Endothelial cell of umbilical vein (primary cell): ENCODE measurements around the gene KCNB1. TPM values are rescaled to one million over a fixed set of nuclear protein-coding genes. Genes with fewer than 3 reads are reported as not detected.

ENCODE experiments used
- BruUV-seq: library from RNA; stranded (reverse); fragments of 400-500 nt; replicated peaks from 2 replicates; lab custom pipeline; 2021; lab: Mats Ljungman, UMichigan
- CTCF ChIA-PET: fragments of 300-600, 350-600 bp; sonication (Branson Sonifier 250); formaldehyde crosslinking; loops from one replicate; lab custom pipeline; 2021; ENCODE audit warnings: antibody characterized with exemption, inconsistent platforms; lab: Charles Lee
- POLR2A ChIA-PET: fragments of 300-600, 350-600 bp; sonication (Branson Sonifier 250); formaldehyde crosslinking; loops from one replicate; lab custom pipeline; 2021; ENCODE audit warnings: antibody characterized with exemption, inconsistent platforms; lab: Charles Lee
- DNase-seq: peaks from one replicate; pipeline ENCODE4 v3.0.0-alpha.2; 2011; ENCODE audit warnings: low read depth, low spot score
- FAIRE-seq: peaks from 2 replicates; lab custom pipeline; 2011; peaks lifted over from hg19 to GRCh38; lab: Jason Lieb, UNC
- H2AFZ ChIP-seq: 2 replicates; pipeline ENCODE4 v1.6.0; 2012; ENCODE audit warnings: low read depth, low read length, control low read depth, inconsistent platforms
- H3K27ac ChIP-seq: 2 replicates; pipeline ENCODE4 v1.5.1; 2011; ENCODE audit warnings: low read depth, mild to moderate bottlenecking, control low read depth, low read length, moderate library complexity; ENCODE audit not compliant: insufficient read depth
- H3K27me3 ChIP-seq, 2 experiments: 2 replicates each; pipeline versions ENCODE4 v1.6.0 to v1.6.1; 2011; ENCODE audit warnings: low read length in 2 of 2, mixed read lengths in 1 of 2; ENCODE audit not compliant: control insufficient read depth in 2 of 2, insufficient read depth in 2 of 2
- H3K36me3 ChIP-seq, 2 experiments: 2 replicates in 1 of 2; 3 replicates in 1 of 2; pipeline ENCODE4 v1.5.1; 2011; ENCODE audit warnings: low read length in 2 of 2, mild to moderate bottlenecking in 1 of 2, moderate library complexity in 1 of 2; ENCODE audit not compliant: control insufficient read depth in 2 of 2, insufficient read depth in 2 of 2; ENCODE audit errors: extremely low read depth in 1 of 2
- H3K4me1 ChIP-seq: 3 replicates; pipeline ENCODE4 v1.5.1; 2011; ENCODE audit warnings: mild to moderate bottlenecking, low read length; ENCODE audit not compliant: control insufficient read depth, insufficient read depth; ENCODE audit errors: extremely low read depth
- H3K4me2 ChIP-seq: 2 replicates; pipeline ENCODE4 v1.6.1; 2011; ENCODE audit warnings: low read length, control low read depth, mixed read lengths; ENCODE audit not compliant: insufficient read depth
- H3K4me3 ChIP-seq, 3 experiments: fragments of 200-600 bp in 1 of 3; sonication (generic), shearing (Covaris generic) in 1 of 3; replicated peaks in 1 of 3; 2 replicates each; pipeline ENCODE4 v1.5.1; 2011 to 2016; ENCODE audit warnings: control low read depth in 3 of 3, low read length in 3 of 3, mild to moderate bottlenecking in 2 of 3, inconsistent platforms in 1 of 3, low read depth in 1 of 3, moderate library complexity in 1 of 3; ENCODE audit not compliant: insufficient read depth in 1 of 3
- H3K79me2 ChIP-seq: 2 replicates; pipeline ENCODE4 v1.6.0; 2012; ENCODE audit warnings: low read length, inconsistent platforms; ENCODE audit not compliant: control insufficient read depth, insufficient read depth
- H3K9ac ChIP-seq: replicated peaks from 2 replicates; pipeline ENCODE3; 2011; ENCODE audit warnings: low read length, control low read depth; ENCODE audit not compliant: insufficient read depth; ENCODE audit errors: extremely low read depth
- H3K9me1 ChIP-seq: replicated peaks from 3 replicates; pipeline ENCODE4 v1.6.0; 2011; ENCODE audit warnings: mild to moderate bottlenecking, low read length; ENCODE audit not compliant: control insufficient read depth, insufficient read depth; ENCODE audit errors: extremely low read depth
- H3K9me3 ChIP-seq: replicated peaks from 2 replicates; pipeline ENCODE4 v1.5.1; 2012; ENCODE audit warnings: low read length, inconsistent platforms; ENCODE audit not compliant: control insufficient read depth, insufficient read depth
- H4K20me1 ChIP-seq: replicated peaks from 2 replicates; pipeline ENCODE3; 2011; ENCODE audit warnings: mild to moderate bottlenecking, low read length; ENCODE audit not compliant: control insufficient read depth, insufficient read depth; ENCODE audit errors: extremely low read depth
- EZH2 ChIP-seq: IDR thresholded peaks from 2 replicates; pipeline ENCODE4 v1.6.1; 2012; ENCODE audit warnings: borderline replicate concordance, low read depth, mild to moderate bottlenecking, moderate library complexity, low read length, inconsistent platforms; ENCODE audit not compliant: severe bottlenecking
- FOS ChIP-seq: IDR thresholded peaks from 2 replicates; pipeline ENCODE4 v1.6.1; 2011; ENCODE audit warnings: mild to moderate bottlenecking, low read length, moderate library complexity, borderline replicate concordance; ENCODE audit not compliant: insufficient read depth
- GATA2 ChIP-seq: IDR thresholded peaks from 2 replicates; pipeline ENCODE4 v1.7.0; 2011; ENCODE audit warnings: low read depth, mild to moderate bottlenecking, moderate library complexity, mixed read lengths, low read length; ENCODE audit not compliant: insufficient read length, insufficient read depth
- JUN ChIP-seq: IDR thresholded peaks from 2 replicates; pipeline ENCODE4 v1.6.1; 2011; ENCODE audit warnings: borderline replicate concordance, low read depth; ENCODE audit not compliant: insufficient read length, insufficient read depth
- MYC ChIP-seq: IDR thresholded peaks from one replicate; pipeline ENCODE4 v1.6.1; 2011; ENCODE audit warnings: mild to moderate bottlenecking, low read depth, low read length
- POLR2A ChIP-seq: IDR thresholded peaks from 2 replicates; pipeline ENCODE4 v1.6.1; 2012; ENCODE audit warnings: low read depth, mild to moderate bottlenecking, control low read depth, low read length
- POLR2AphosphoS5 ChIP-seq: IDR thresholded peaks from 2 replicates; pipeline ENCODE4 v1.6.1; 2012; ENCODE audit warnings: low read depth, mild to moderate bottlenecking, control low read depth, low read length, moderate library complexity; ENCODE audit not compliant: insufficient read depth
- dilution Hi-C: fragments of 300-500 bp; cut with MboI; formaldehyde crosslinking; loops from one replicate; pipeline ENCODE4 v1.15.0; 2019; ENCODE audit warnings: low sequenced_read_pairs; ENCODE audit not compliant: extremely low pct_ligation_motif_present
- intact Hi-C: fragments of 100-400 bp; cut with micrococcal nuclease; formaldehyde crosslinking; loops from one replicate; pipeline ENCODE4 v1.10.0; 2022
- polyA plus RNA-seq, 4 experiments: library from polyadenylated mRNA; depleted of rRNA in 3 of 4; stranded (reverse) in 3 of 4; unstranded in 1 of 4; fragments of >200 nt; gene quantifications; 2 replicates each; pipeline versions ENCODE4 v1.2.1 to v1.2.3, GENCODE V29; 2011 to 2012; ENCODE audit warnings: missing spikeins in 1 of 4
- total RNA-seq: library from RNA; stranded (reverse); gene quantifications from 2 replicates; pipeline ENCODE4 v1.2.3, GENCODE V29; 2021
- TF ChIP-seq, protein P1 (sequence below), 2 donors: IDR thresholded peaks; 1 replicate in 1 of 2; 2 replicates in 1 of 2; pipeline ENCODE4 v1.5.1; 2011; ENCODE audit warnings: low read length in 2 of 2, mild to moderate bottlenecking in 2 of 2, moderate library complexity in 2 of 2, control low read depth in 1 of 2, inconsistent platforms in 1 of 2, low read depth in 1 of 2; ENCODE audit not compliant: insufficient read depth in 1 of 2; ENCODE audit errors: extremely low read depth in 1 of 2
- TF ChIP-seq, protein P2 (sequence below): IDR thresholded peaks from 2 replicates; pipeline ENCODE4 v1.6.1; 2011; ENCODE audit not compliant: insufficient read depth, insufficient read length

Gene KCNB1
- total and polyA plus RNA-seq, 2 donors (not counting 3 experiments of a cell fraction or from before 2014, with no cell fraction given): not detected

DNA sequence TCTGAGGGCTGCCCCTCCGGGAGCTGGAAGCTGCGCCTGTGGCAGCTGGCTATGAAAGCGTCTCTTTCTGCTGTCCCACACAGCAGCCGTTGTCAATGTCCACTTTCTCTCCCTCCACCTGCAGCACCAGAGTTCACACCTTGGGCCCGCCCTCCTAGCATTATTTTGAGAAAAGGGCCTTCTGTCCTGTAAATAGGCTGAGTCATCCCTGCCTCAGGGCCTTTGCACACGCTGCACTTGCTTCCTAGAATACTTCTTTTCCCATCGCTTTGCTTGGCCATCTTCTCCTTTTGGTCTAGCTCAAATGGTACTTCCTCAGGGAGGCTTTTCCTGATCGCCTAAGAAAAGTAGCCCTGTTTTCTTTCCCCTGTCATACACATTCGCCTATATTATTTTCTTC is 135.3 kb downstream of the KCNB1 start:
- no peak overlapping the region for H3K4me3 ChIP-seq
- no peak overlapping the region for H3K4me2 ChIP-seq
- BruUV-seq: no TSS peak
- no peak overlapping the region for H3K9ac ChIP-seq
- ChIA-PET CTCF (interaction anchor here (0.8 to 2.0 kb wide), 6 partner anchors 27 to 195 kb away, joined by 3 to 5 read pairs (median 4); no protein-coding TSS in a partner anchor), POLR2A (no interaction called here)
- no peaks in the 10 kb centered on the region for H3K36me3 ChIP-seq
- H3K9me3 ChIP-seq: no peaks in the 10 kb centered on the region
- no peak overlapping the region for H3K27ac ChIP-seq
- no peaks in the 10 kb centered on the region for H4K20me1 ChIP-seq
- H3K4me1 ChIP-seq: peaks cover 3% of the 10 kb centered on the region
- intact Hi-C loops: no loop called here
- DNase-seq (no peak), FAIRE-seq (no peak)
- dilution Hi-C loops: no loop called here
- H2AFZ ChIP-seq: no peak overlapping the region
- H3K9me1 ChIP-seq: no peaks in the 10 kb centered on the region
- no peaks in the 10 kb centered on the region for H3K79me2 ChIP-seq
- TF ChIP-seq POLR2A: no peak
- TF ChIP-seq POLR2AphosphoS5: no peak
- TF ChIP-seq, protein P1, sequence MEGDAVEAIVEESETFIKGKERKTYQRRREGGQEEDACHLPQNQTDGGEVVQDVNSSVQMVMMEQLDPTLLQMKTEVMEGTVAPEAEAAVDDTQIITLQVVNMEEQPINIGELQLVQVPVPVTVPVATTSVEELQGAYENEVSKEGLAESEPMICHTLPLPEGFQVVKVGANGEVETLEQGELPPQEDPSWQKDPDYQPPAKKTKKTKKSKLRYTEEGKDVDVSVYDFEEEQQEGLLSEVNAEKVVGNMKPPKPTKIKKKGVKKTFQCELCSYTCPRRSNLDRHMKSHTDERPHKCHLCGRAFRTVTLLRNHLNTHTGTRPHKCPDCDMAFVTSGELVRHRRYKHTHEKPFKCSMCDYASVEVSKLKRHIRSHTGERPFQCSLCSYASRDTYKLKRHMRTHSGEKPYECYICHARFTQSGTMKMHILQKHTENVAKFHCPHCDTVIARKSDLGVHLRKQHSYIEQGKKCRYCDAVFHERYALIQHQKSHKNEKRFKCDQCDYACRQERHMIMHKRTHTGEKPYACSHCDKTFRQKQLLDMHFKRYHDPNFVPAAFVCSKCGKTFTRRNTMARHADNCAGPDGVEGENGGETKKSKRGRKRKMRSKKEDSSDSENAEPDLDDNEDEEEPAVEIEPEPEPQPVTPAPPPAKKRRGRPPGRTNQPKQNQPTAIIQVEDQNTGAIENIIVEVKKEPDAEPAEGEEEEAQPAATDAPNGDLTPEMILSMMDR (IDR thresholded peaks at IDR 0.05; ENCODE audit: extremely low read depth in 1 of 2, insufficient read depth in 1 of 2, low read depth in 1 of 2, low read length in 2 of 2): no peak
- TF ChIP-seq FOS: no peak
- no peak for TF ChIP-seq JUN
- no peak for TF ChIP-seq GATA2
- TF ChIP-seq, protein P2, sequence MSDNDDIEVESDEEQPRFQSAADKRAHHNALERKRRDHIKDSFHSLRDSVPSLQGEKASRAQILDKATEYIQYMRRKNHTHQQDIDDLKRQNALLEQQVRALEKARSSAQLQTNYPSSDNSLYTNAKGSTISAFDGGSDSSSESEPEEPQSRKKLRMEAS: no peak
- TF ChIP-seq MYC: no peak
- no peak for TF ChIP-seq EZH2
- peaks cover 4 to 13% of the 10 kb centered on the region in 2 experiments for H3K27me3 ChIP-seq
